RKO (cell line): ENCODE results near the gene TMEM131L.
"Not testable (repeated sequence)": the region's sequence is repeated elsewhere in the genome, so short reads cannot be mapped to it uniquely, and the experiment has no call there.

ENCODE experiments used
- DNase-seq: peaks from one replicate; pipeline ENCODE4 v3.0.0-alpha.2; 2016; ENCODE audit warnings: low spot score

The TMEM131L gene

GRCh38 chr4:153576443-153576774 is 110.2 kb downstream of the TMEM131L start:
- DNase-seq = no peak

- no peak for DNase-seq
These were observed 110.9 kb downstream of the TMEM131L start for GRCh38 chr4:153577053-153577452.

DNA sequence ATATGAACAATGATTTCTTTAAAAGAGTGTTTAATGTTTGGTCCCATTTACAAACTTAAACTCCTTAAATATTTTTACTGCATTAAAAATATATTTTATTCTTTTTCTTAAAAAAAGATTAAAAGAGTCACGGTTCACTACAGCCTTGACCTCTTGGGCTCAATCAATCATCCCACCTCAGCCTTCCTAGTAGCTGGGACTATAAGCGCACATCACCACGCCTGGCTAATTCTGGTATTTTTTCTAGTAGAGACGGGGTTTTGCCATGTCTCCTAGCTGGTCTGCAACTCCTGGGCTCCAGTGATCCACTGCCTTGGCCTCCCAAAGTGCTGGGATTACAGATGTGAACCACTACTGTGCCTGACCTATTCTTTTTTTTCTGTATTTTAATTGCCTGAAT is 113.2 kb downstream of the TMEM131L start:
- DNase-seq = no peak

DNA sequence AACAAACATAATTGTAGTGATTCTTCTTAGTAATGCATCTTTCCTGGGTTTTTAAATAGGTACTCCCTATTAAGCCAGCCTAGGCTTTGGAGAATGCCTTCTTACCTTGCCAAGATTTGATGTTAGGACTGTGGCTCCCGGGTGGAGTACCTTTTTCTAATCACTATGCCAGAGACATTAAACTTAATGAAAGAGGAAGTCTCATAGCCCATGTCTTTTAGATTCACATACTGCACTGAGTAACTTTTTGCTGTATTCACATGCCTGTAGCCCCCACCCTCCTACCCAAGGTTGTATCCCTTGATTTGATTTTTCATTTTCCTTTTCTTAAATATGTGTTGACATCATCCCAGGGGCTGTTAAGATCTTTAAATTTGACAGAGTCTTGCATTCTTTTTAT is 113.7 kb downstream of the TMEM131L start:
- no peak for DNase-seq

DNA sequence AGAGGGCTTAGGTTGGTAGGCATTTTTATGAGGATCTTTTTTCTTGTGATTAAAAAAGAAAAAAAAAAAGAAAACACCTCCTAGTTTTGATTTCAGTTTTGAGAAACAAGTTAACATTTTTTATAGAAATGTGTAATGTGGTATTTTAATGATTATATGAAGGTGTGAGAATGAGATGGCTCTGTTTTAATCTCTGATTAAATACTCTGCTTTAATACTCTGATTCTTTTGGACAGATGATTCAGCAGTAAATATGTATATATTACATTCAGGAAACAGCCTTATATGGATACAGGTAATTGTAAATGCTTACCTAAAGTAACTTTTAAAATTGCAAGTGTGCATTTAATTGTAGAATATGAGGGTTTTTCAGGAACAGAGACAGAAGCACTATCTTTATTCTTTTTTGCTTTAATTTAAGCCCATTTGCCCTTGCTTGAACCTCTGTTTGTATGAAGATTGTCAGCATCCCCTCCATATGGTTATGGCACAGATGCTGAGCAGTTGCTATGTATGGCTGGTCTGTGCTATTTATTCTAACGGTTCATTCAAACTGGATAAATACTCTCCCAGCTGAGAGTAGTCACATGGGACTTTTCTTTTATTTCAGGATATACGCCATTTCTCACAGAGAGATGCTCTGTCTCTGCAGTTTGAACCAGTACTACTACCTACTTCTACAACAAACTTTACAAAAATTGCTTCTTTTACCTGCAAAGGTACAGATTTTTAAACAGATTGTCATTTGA is 117.0 kb downstream of the TMEM131L start:
- DNase-seq = no peak

- no peak for DNase-seq
These were observed 118.9 kb downstream of the TMEM131L start for GRCh38 chr4:153585026-153585425.

DNA sequence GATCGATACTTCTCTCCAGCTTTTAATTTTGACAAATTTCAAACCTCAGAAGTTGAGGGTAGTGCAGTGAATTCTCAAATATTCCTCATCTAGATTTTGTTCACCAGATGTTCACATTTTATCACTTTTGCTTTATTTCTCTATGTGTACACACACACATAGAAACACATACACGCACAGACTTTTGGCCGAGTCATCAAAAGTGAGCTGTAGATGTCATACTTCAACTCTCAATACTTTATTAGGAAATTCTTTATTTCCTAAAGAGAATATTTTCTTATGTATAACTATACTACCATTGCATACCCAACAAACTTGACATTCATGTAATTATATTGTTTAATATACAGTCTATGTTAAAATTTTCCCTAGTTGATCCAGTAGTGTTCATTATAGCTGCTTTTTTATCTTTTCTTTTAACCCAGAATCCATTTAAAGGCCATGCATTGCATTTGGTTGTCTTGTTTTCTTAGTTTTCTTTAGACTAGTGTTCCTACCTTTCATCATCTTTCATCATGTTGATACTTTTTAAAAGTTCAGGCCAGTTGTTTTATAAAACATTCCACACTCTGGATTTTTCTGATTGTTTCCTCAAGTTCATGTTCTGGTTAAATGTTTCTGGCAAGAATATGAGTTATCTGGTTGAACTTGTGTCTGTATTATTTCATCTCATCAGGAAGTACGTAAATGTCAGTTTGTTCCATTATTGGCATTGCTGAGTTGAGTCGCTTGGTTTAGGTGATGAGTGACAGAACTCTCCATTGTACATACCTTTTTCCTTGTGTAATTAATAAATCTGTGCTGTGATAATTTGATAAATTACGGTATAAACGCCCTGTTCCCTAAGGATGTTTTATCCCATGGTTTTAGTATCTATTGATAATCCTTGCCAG is 123.8 kb downstream of the TMEM131L start:
- no peak for DNase-seq

DNA sequence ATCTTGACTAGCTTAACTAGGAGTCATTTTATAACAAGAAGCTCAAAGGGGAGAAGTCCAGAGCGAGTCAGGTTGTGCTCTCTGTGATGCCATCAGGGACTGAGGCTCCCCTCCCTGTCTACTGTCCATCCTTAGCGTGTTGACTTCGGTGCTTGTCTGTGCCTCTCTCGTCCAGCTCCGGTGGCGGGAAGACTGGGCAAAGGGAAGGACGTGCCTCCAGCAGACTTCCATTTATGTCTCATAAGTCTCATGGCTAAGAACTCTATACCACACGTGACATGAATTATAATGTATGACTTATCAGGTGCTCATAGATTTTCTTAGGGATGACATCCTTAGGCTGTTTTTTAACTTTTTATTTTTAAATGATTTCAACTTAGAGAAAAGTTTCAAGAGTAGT is 125.3 kb downstream of the TMEM131L start:
- no peak for DNase-seq

GRCh38 chr4:153592064-153592463 is 125.9 kb downstream of the TMEM131L start:
- no peak for DNase-seq

GRCh38 chr4:153593161-153593560 is 127.0 kb downstream of the TMEM131L start:
- no peak for DNase-seq

- DNase-seq = no peak
These were observed 128.1 kb downstream of the TMEM131L start for GRCh38 chr4:153594210-153594609.

- DNase-seq = no peak
These were observed 129.9 kb downstream of the TMEM131L start for GRCh38 chr4:153595894-153596601.

DNA sequence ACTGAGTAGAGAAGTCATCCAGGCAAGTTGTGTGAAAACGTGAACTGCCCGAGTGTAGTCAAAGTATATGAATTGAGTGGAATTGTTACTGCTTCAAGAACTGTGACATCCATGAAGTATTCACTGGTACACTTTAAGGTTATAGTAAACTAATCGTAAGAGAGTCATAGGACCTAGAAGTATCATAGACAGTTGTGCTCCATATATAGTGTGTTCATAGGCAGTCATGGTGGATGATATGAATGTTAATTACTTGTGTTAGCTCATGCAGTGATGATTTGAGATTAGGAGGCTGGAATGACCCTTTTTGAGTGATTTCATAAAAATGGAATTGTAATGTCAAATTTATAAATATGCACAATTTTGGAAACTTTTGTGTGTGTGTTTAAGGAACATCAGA is 136.6 kb downstream of the TMEM131L start:
- no peak for DNase-seq

- DNase-seq = no peak
These were observed 137.1 kb downstream of the TMEM131L start for GRCh38 chr4:153603258-153603657.

- no peak for DNase-seq
These were observed 137.7 kb downstream of the TMEM131L start for GRCh38 chr4:153603835-153604234.

DNA sequence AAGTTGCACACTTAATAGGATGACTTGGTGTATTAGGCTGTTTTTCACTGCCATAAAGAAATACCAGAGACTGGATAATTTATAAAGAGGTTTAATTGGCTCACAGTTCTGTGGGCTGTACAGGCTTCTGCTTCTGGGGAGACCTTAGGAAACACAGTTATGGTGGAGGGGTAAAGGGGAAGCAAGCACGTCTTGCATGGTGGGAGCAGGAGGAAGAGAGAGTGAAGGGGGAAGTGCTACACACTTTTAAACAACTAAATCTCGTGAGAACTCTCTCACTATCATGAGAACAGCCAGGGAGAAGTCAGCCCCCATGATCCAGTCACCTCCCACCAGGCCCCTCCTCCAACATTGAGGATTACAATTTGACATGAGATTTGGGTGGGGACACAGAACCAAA is 142.9 kb downstream of the TMEM131L start:
- DNase-seq = not testable (repeated sequence)

DNA sequence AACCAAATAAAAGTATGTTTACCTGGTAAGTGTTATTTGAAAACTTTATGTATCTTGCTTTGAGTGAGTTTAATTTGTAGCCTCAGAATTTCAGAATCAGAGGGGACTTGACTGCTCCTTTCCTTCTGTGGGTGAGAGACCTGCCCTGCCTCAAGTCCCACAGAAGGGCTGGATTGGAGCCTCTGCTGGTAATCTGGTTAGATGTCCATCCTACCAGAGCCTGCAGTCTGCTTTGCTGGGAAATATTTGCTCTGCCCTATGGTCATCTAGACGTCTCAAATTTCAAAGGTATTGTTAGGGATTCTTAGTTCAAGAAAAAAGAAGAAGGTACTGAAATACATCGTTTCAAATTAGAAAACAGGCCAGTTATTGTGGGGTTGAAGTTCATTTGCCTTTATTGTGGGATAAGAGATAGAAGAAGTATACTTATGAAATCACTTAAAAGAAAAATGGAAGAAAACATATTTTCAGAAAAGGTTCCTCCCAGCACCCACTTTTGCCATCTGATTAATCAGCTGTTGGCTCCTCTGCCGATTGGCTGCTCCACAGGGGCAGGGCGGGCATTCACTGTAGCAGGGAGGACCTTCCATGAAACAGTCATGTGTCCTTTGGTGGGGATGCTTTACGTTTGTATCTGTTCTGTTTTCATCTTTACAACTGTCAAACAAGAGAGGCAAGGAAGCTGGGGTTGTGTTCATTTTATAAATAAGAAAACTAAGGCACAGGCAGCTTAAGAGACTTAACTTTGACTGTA is 144.6 kb downstream of the TMEM131L start:
- no peak for DNase-seq

DNA sequence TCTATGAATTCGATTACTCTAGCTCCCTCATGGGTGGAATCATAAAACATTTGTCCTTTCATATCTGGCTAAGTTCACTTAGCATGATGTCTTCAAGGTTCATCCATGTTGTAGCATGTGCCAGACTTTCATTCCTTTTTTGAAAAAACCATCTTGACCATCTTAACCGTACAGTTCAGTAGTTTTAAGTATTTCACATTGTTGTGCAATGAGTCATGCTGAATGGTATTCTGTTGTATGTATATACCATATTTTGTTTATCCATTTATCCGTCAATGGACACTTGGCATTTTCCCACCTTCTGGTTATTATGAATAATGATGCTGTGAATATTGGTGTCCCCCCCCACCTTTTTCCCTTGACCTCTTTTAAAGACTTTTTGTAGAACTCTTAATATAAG is 145.5 kb downstream of the TMEM131L start:
- no peak for DNase-seq

DNA sequence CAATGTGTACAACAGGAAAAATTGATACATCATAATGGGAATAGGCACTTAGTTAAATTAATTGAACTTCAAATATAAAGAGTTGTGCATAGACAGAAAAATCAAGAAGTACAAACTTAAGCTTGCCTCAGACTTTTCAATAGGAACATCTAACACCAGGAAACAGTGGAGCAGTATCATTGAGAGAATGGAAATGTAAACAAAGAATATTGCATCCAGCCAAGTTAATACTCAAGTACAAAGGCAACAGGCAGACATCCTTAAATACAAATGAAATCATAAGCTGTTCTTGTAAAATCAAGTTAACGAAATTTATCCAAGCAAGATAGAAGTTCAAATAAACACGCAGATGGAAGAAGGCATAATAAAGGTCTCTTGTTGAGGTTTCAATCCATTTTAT is 146.7 kb downstream of the TMEM131L start:
- DNase-seq = no peak

GRCh38 chr4:153616006-153616555 is 149.9 kb downstream of the TMEM131L start:
- DNase-seq = no peak

- DNase-seq = no peak
These were observed 152.7 kb downstream of the TMEM131L start for GRCh38 chr4:153618833-153619232.

DNA sequence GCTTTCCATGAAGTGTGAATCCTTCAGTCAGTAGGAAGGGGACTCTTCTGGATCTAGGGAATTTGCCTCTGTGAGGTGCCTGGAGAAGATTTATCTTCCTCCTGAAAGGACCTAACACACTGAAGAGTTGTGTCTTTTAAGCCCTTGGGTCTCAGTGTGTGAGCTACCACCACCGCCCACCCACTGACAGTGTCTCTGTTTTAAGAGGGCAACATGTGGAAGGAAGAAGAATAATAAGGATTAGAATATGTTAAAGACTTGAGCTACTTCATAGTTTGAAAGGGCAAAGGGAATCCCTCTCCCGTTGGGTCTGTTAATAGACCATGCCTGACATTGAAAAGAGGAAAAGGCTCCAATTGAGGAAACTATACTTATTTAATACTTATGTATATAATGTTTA is 153.7 kb downstream of the TMEM131L start:
- DNase-seq = no peak
